ENCODE measurements around the gene SCNN1A. TPM values are rescaled to one million over a fixed set of nuclear protein-coding genes. Genes with fewer than 3 reads are reported as not detected.

SCNN1A gene
- total RNA-seq, 1 experiment from 2014 or later: 111 TPM

DNA sequence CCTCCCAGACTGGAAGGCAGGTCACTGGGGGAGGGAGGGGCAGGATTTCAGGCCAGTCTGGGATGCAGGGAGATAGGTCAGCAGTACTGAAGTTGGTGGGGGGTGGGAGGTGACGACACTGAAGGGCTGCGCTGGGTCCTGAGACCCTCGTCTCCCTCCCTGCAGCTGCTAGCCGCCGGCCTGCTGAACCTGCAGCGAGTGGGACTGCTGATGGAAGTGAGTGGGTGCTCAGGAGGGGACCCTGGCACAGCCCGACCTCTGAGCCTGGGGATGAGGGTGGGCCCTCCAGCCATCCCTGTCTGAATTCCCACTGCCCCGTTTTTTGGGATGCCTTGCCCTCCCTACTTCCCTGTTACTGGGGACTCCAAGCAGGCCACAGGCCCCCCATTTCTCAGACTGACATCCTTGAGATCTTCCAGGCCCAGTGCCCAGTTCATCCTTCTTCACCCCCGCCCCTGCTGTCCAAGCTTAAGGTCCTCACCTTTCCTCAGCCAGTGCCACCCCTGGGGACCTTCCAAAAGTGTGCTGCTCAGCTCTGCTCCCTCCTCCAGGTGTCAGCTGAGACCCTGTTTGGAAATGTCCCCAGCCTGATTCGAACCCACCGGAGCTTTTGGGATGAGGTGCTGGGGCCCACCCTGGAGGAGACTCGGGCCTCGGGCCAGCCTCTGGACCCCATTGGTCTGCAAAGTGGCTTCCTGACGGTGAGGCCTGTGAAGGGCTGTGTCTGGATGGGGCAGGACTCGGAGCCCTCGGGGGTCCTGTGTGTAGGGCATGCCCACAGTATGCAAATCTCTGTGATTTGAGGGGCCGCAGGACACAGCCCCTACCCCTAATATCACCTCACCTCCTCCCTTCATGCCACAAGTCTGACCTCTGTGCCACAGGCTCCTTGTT is 59.4 kb downstream of the SCNN1A start:
- Histone ChIP-seq H4K91ac (ENCODE audit: insufficient read length, low read depth, low read length) (no peak overlapping the region), H2BK20ac (ENCODE audit: low read depth, low read length, poor library complexity, severe bottlenecking) (no peak overlapping the region), H3K4me1 (ENCODE audit: insufficient read depth, low read length) (peaks cover 3% of the 10 kb centered on the region; the same call in 1 of the 2 replicates), H2AK5ac (ENCODE audit: insufficient read length, low read length) (no peak overlapping the region), H3T11ph (ENCODE audit: low read length) (no peak overlapping the region), H3K79me2 (ENCODE audit: insufficient read depth, low read length) (no peaks in the 10 kb centered on the region), H3K9ac (ENCODE audit: extremely low read depth, insufficient read length, low read length) (no peak overlapping the region), H2BK12ac (ENCODE audit: insufficient read length, low read depth, low read length) (no peak overlapping the region), H2BK15ac (ENCODE audit: low read depth, low read length) (no peak overlapping the region), H3K18ac (ENCODE audit: insufficient read length, low read depth, low read length) (no peak overlapping the region), H2BK120ac (ENCODE audit: low read depth, low read length, poor library complexity, severe bottlenecking) (no peak overlapping the region), H2AFZ (ENCODE audit: low read length) (no peak overlapping the region), H3K14ac (ENCODE audit: insufficient read depth, low read length) (no peak overlapping the region), H3K4me2 (ENCODE audit: insufficient read depth, insufficient read length, low read length) (no peak overlapping the region), H3K23ac (ENCODE audit: insufficient read length, low read depth, low read length) (no peak overlapping the region), H3K56ac (ENCODE audit: insufficient read length, low read depth, low read length) (no peak overlapping the region), H3K23me2 (ENCODE audit: insufficient read length, low read depth, low read length, poor library complexity, severe bottlenecking) (no peaks in the 10 kb centered on the region), H3K79me1 (ENCODE audit: insufficient read depth, low read depth, low read length, poor library complexity, severe bottlenecking) (no peaks in the 10 kb centered on the region), H3K9me3 (ENCODE audit: control insufficient read depth, low read depth, low read length) (no peaks in the 10 kb centered on the region), H3K27ac (ENCODE audit: insufficient read length, low read depth, low read length) (no peak overlapping the region), H4K20me1 (ENCODE audit: control insufficient read depth, insufficient read depth, insufficient read length) (no peaks in the 10 kb centered on the region), H2BK5ac (ENCODE audit: insufficient read length, low read length) (no peak overlapping the region), H4K5ac (ENCODE audit: insufficient read length, low read depth, low read length) (no peak overlapping the region), H3K27me3 (ENCODE audit: insufficient read depth, low read length) (no peaks in the 10 kb centered on the region), H3K4ac (ENCODE audit: low read depth, low read length) (no peak overlapping the region), H4K8ac (replicated peaks; ENCODE audit: insufficient read length, low read depth, low read length) (no peak overlapping the region)
- DNase-seq: no peak
- Mint-ChIP-seq H3K36me3 (ENCODE audit: insufficient read depth in 1 of 3, low read depth in 3 of 3) (peaks cover 32 to 62% (median 57%) of the 10 kb centered on the region in 3 experiments), H3K27ac (peak overlapping the region in 1 of 3 experiments; percentile 53; a peak in 2 of 7 replicates), H3K4me3 (peak overlapping the region in 1 of 2 experiments; percentile 20; a peak in 2 of 5 replicates), H3K4me1 (peaks cover 41 to 43% of the 10 kb centered on the region in 2 experiments), H3K27me3 (ENCODE audit: low read depth) (no peaks in the 10 kb centered on the region; the same call in 1 of the 2 replicates), H3K9me3 (no peaks in the 10 kb centered on the region)
- TF ChIP-seq, protein P1, sequence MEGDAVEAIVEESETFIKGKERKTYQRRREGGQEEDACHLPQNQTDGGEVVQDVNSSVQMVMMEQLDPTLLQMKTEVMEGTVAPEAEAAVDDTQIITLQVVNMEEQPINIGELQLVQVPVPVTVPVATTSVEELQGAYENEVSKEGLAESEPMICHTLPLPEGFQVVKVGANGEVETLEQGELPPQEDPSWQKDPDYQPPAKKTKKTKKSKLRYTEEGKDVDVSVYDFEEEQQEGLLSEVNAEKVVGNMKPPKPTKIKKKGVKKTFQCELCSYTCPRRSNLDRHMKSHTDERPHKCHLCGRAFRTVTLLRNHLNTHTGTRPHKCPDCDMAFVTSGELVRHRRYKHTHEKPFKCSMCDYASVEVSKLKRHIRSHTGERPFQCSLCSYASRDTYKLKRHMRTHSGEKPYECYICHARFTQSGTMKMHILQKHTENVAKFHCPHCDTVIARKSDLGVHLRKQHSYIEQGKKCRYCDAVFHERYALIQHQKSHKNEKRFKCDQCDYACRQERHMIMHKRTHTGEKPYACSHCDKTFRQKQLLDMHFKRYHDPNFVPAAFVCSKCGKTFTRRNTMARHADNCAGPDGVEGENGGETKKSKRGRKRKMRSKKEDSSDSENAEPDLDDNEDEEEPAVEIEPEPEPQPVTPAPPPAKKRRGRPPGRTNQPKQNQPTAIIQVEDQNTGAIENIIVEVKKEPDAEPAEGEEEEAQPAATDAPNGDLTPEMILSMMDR (conservative IDR thresholded peaks at IDR 0.05): no peak
- WGBS (ENCODE audit: extremely low coverage, insufficient read length, low lambda C conversion rate): no CpG with 5 or more reads among the region's 17 CpGs

All from H9 (cell line).